ENCODE measurements around the gene MZT2B. TPM values are rescaled to one million over a fixed set of nuclear protein-coding genes. Genes with fewer than 3 reads are reported as not detected.
"Not testable (repeated sequence)": the region's sequence is repeated elsewhere in the genome, so short reads cannot be mapped to it uniquely, and the experiment has no call there.

Gene MZT2B
- total and polyA plus RNA-seq, 2 donors (not counting 1 experiment from before 2014, with no cell fraction given) = 119 to 152 TPM

GRCh38 chr2:130138326-130138725, 43.7 kb upstream of the MZT2B start:
- H3K9me3 ChIP-seq (ENCODE audit: control extremely low read depth in 1 of 3, control insufficient read depth in 2 of 3, insufficient read depth in 1 of 3, low read length in 2 of 3); H3K36me3 ChIP-seq (replicated peaks in 1 of 2; ENCODE audit: control extremely low read depth in 1 of 2, control insufficient read depth in 1 of 2, extremely low read depth in 1 of 2, insufficient read depth in 2 of 2, low read length in 1 of 2); intact Hi-C loops (cut with micrococcal nuclease); ATAC-seq (ENCODE audit: low read depth); H3K4me1 Mint-ChIP-seq; H3K79me2 ChIP-seq (ENCODE audit: control insufficient read depth, insufficient read depth, low read length); H3K4me3 ChIP-seq (ENCODE audit: control extremely low read depth in 1 of 5, extremely low read depth in 1 of 5, insufficient read depth in 1 of 5, low read depth in 2 of 5, low read length in 4 of 5); POLR2A ChIA-PET; H3K27ac ChIP-seq (ENCODE audit: low read length in 2 of 2); H3K4me1 ChIP-seq (ENCODE audit: control insufficient read depth in 2 of 2, insufficient read depth in 2 of 2, low read length in 2 of 2); H3K4me2 ChIP-seq (replicated peaks; ENCODE audit: low read depth, low read length, poor library complexity, severe bottlenecking); H3K9ac ChIP-seq (ENCODE audit: low read length); DNase-seq; H2AFZ ChIP-seq (ENCODE audit: insufficient read depth, low read depth, low read length, poor library complexity, severe bottlenecking); H3K27me3 ChIP-seq (replicated peaks in 1 of 4; ENCODE audit: control extremely low read depth in 1 of 4, control insufficient read depth in 3 of 4, insufficient read depth in 4 of 4, low read length in 3 of 4); H3K27ac Mint-ChIP-seq; H4K20me1 ChIP-seq (ENCODE audit: control insufficient read depth, insufficient read depth, low read length, poor library complexity, severe bottlenecking); H3K4me3 Mint-ChIP-seq; CTCF ChIA-PET; H3K27me3 Mint-ChIP-seq; H3K9me3 Mint-ChIP-seq (ENCODE audit: insufficient read depth): not testable (repeated sequence)
- no CpG with 5 or more reads among the region's 13 CpGs for WGBS (ENCODE audit: insufficient coverage)

GRCh38 chr2:130138841-130139251, 43.2 kb upstream of the MZT2B start:
- intact Hi-C loops (cut with micrococcal nuclease); H4K20me1 ChIP-seq (ENCODE audit: control insufficient read depth, insufficient read depth, low read length, poor library complexity, severe bottlenecking); H3K36me3 ChIP-seq (replicated peaks in 1 of 2; ENCODE audit: control extremely low read depth in 1 of 2, control insufficient read depth in 1 of 2, extremely low read depth in 1 of 2, insufficient read depth in 2 of 2, low read length in 1 of 2); ATAC-seq (ENCODE audit: low read depth); H3K4me1 ChIP-seq (ENCODE audit: control insufficient read depth in 2 of 2, insufficient read depth in 2 of 2, low read length in 2 of 2); H3K27me3 ChIP-seq (replicated peaks in 1 of 4; ENCODE audit: control extremely low read depth in 1 of 4, control insufficient read depth in 3 of 4, insufficient read depth in 4 of 4, low read length in 3 of 4); H3K4me3 Mint-ChIP-seq; H3K4me1 Mint-ChIP-seq; DNase-seq; H3K27ac Mint-ChIP-seq; H3K4me3 ChIP-seq (ENCODE audit: control extremely low read depth in 1 of 5, extremely low read depth in 1 of 5, insufficient read depth in 1 of 5, low read depth in 2 of 5, low read length in 4 of 5); CTCF ChIA-PET; H3K27me3 Mint-ChIP-seq; H3K9ac ChIP-seq (ENCODE audit: low read length); H3K9me3 Mint-ChIP-seq (ENCODE audit: insufficient read depth); POLR2A ChIA-PET; H3K4me2 ChIP-seq (replicated peaks; ENCODE audit: low read depth, low read length, poor library complexity, severe bottlenecking); H3K9me3 ChIP-seq (ENCODE audit: control extremely low read depth in 1 of 3, control insufficient read depth in 2 of 3, insufficient read depth in 1 of 3, low read length in 2 of 3); H3K79me2 ChIP-seq (ENCODE audit: control insufficient read depth, insufficient read depth, low read length); H3K27ac ChIP-seq (ENCODE audit: low read length in 2 of 2); H2AFZ ChIP-seq (ENCODE audit: insufficient read depth, low read depth, low read length, poor library complexity, severe bottlenecking): not testable (repeated sequence)
- 91% methylated on average over 10 of the region's 15 CpGs for WGBS (ENCODE audit: insufficient coverage)

- H3K4me1 ChIP-seq (ENCODE audit: control insufficient read depth in 2 of 2, insufficient read depth in 2 of 2, low read length in 2 of 2); H3K4me3 Mint-ChIP-seq; H3K4me2 ChIP-seq (replicated peaks; ENCODE audit: low read depth, low read length, poor library complexity, severe bottlenecking); H3K27ac Mint-ChIP-seq; H3K4me3 ChIP-seq (ENCODE audit: control extremely low read depth in 1 of 5, extremely low read depth in 1 of 5, insufficient read depth in 1 of 5, low read depth in 2 of 5, low read length in 4 of 5); H3K9me3 ChIP-seq (ENCODE audit: control extremely low read depth in 1 of 3, control insufficient read depth in 2 of 3, insufficient read depth in 1 of 3, low read length in 2 of 3); ATAC-seq (ENCODE audit: low read depth); H3K79me2 ChIP-seq (ENCODE audit: control insufficient read depth, insufficient read depth, low read length); intact Hi-C loops (cut with micrococcal nuclease); H3K27me3 Mint-ChIP-seq; CTCF ChIA-PET; H2AFZ ChIP-seq (ENCODE audit: insufficient read depth, low read depth, low read length, poor library complexity, severe bottlenecking); H4K20me1 ChIP-seq (ENCODE audit: control insufficient read depth, insufficient read depth, low read length, poor library complexity, severe bottlenecking); H3K9me3 Mint-ChIP-seq (ENCODE audit: insufficient read depth); H3K27me3 ChIP-seq (replicated peaks in 1 of 4; ENCODE audit: control extremely low read depth in 1 of 4, control insufficient read depth in 3 of 4, insufficient read depth in 4 of 4, low read length in 3 of 4); H3K36me3 ChIP-seq (replicated peaks in 1 of 2; ENCODE audit: control extremely low read depth in 1 of 2, control insufficient read depth in 1 of 2, extremely low read depth in 1 of 2, insufficient read depth in 2 of 2, low read length in 1 of 2); H3K27ac ChIP-seq (ENCODE audit: low read length in 2 of 2); H3K9ac ChIP-seq (ENCODE audit: low read length); DNase-seq; POLR2A ChIA-PET; H3K4me1 Mint-ChIP-seq: not testable (repeated sequence)
- WGBS (ENCODE audit: insufficient coverage) = 95% methylated on average over 12 of the region's 30 CpGs
Measured at GRCh38 chr2:130139331-130140280, 42.5 kb upstream of the MZT2B start.

- H2AFZ ChIP-seq (ENCODE audit: insufficient read depth, low read depth, low read length, poor library complexity, severe bottlenecking); DNase-seq; intact Hi-C loops (cut with micrococcal nuclease); H3K4me1 Mint-ChIP-seq; CTCF ChIA-PET; H3K9me3 Mint-ChIP-seq (ENCODE audit: insufficient read depth); H3K9ac ChIP-seq (ENCODE audit: low read length); H3K27ac Mint-ChIP-seq; H3K27me3 Mint-ChIP-seq; H3K4me2 ChIP-seq (replicated peaks; ENCODE audit: low read depth, low read length, poor library complexity, severe bottlenecking); H3K4me3 Mint-ChIP-seq; H3K27me3 ChIP-seq (replicated peaks in 1 of 4; ENCODE audit: control extremely low read depth in 1 of 4, control insufficient read depth in 3 of 4, insufficient read depth in 4 of 4, low read length in 3 of 4); H3K4me3 ChIP-seq (ENCODE audit: control extremely low read depth in 1 of 5, extremely low read depth in 1 of 5, insufficient read depth in 1 of 5, low read depth in 2 of 5, low read length in 4 of 5); H3K4me1 ChIP-seq (ENCODE audit: control insufficient read depth in 2 of 2, insufficient read depth in 2 of 2, low read length in 2 of 2); ATAC-seq (ENCODE audit: low read depth); H4K20me1 ChIP-seq (ENCODE audit: control insufficient read depth, insufficient read depth, low read length, poor library complexity, severe bottlenecking); H3K79me2 ChIP-seq (ENCODE audit: control insufficient read depth, insufficient read depth, low read length); POLR2A ChIA-PET; H3K27ac ChIP-seq (ENCODE audit: low read length in 2 of 2); H3K9me3 ChIP-seq (ENCODE audit: control extremely low read depth in 1 of 3, control insufficient read depth in 2 of 3, insufficient read depth in 1 of 3, low read length in 2 of 3); H3K36me3 ChIP-seq (replicated peaks in 1 of 2; ENCODE audit: control extremely low read depth in 1 of 2, control insufficient read depth in 1 of 2, extremely low read depth in 1 of 2, insufficient read depth in 2 of 2, low read length in 1 of 2): not testable (repeated sequence)
- 88% methylated on average over 4 of the region's 7 CpGs for WGBS (ENCODE audit: insufficient coverage)
Measured at GRCh38 chr2:130140516-130140915, 41.5 kb upstream of the MZT2B start.
